HG03039 (cell line): ENCODE results near the gene PLCB4.

Experiments
- ATAC-seq: cut with Tn5 transposase; IDR thresholded peaks from one replicate; pipeline ENCODE4 v1.9.1; 2021; ENCODE audit warnings: mild to moderate bottlenecking, moderate library complexity; ENCODE audit not compliant: unreplicated experiment

PLCB4 gene

GRCh38 chr20:9416421-9416820 is 347.5 kb downstream of the PLCB4 start:
- ATAC-seq, result no peak

- no peak for ATAC-seq
Observed at GRCh38 chr20:9417665-9418064, 348.8 kb downstream of the PLCB4 start.

GRCh38 chr20:9422321-9423057 is 353.6 kb downstream of the PLCB4 start:
- no peak for ATAC-seq

- no peak for ATAC-seq
Observed at GRCh38 chr20:9424551-9424950, 355.7 kb downstream of the PLCB4 start.

- ATAC-seq, result no peak
Observed at GRCh38 chr20:9427430-9428291, 358.8 kb downstream of the PLCB4 start.

GRCh38 chr20:9428292-9428607 is 359.4 kb downstream of the PLCB4 start:
- ATAC-seq, result no peak

- no peak for ATAC-seq
Observed at GRCh38 chr20:9439806-9440205, 370.9 kb downstream of the PLCB4 start.

- no peak for ATAC-seq
Observed at GRCh38 chr20:9440892-9441291, 372.0 kb downstream of the PLCB4 start.

- ATAC-seq, result no peak
Observed at GRCh38 chr20:9441948-9442347, 373.1 kb downstream of the PLCB4 start.

- peak; percentile 70 for ATAC-seq
Observed at GRCh38 chr20:9442858-9443257, 374.0 kb downstream of the PLCB4 start.

GRCh38 chr20:9444921-9445320 is 376.0 kb downstream of the PLCB4 start:
- no peak for ATAC-seq

- ATAC-seq, result no peak
Observed at GRCh38 chr20:9447182-9447581, 378.3 kb downstream of the PLCB4 start.

GRCh38 chr20:9453201-9453600 is 384.3 kb downstream of the PLCB4 start:
- ATAC-seq, result no peak

GRCh38 chr20:9454791-9455190 is 385.9 kb downstream of the PLCB4 start:
- ATAC-seq, result no peak

GRCh38 chr20:9457136-9457535 is 388.2 kb downstream of the PLCB4 start:
- ATAC-seq, result no peak

GRCh38 chr20:9458138-9458796 is 389.4 kb downstream of the PLCB4 start:
- no peak for ATAC-seq

- no peak for ATAC-seq
Observed at GRCh38 chr20:9460518-9460917, 391.6 kb downstream of the PLCB4 start.

GRCh38 chr20:9467995-9468394 is 399.1 kb downstream of the PLCB4 start:
- ATAC-seq, result no peak

- no peak for ATAC-seq
Observed at GRCh38 chr20:9474835-9475415, 406.0 kb downstream of the PLCB4 start.

- ATAC-seq, result no peak
Observed at GRCh38 chr20:9475456-9475855, 406.6 kb downstream of the PLCB4 start.

GRCh38 chr20:9476174-9476573 is 407.3 kb downstream of the PLCB4 start:
- ATAC-seq, result no peak
